NB4 (cell line): ENCODE data around the gene HARBI1.

ENCODE experiments used
- DNase-seq: peaks from one replicate; pipeline ENCODE4 v3.0.0; 2010; ENCODE audit warnings: low read depth
- H3K4me3 ChIP-seq: one replicate; pipeline ENCODE4 v1.5.1; 2011; ENCODE audit warnings: mild to moderate bottlenecking, low read depth, low read length, moderate library complexity
- MYC ChIP-seq: IDR thresholded peaks from 2 replicates; pipeline ENCODE4 v1.6.1; 2011; ENCODE audit warnings: low read depth, low read length
- POLR2A ChIP-seq: IDR thresholded peaks from 2 replicates; pipeline ENCODE4 v1.6.1; 2011; ENCODE audit warnings: mild to moderate bottlenecking; ENCODE audit not compliant: insufficient read length; ENCODE audit errors: extremely low read depth
- TF ChIP-seq, protein P1 (sequence below): IDR thresholded peaks from 2 replicates; pipeline ENCODE4 v1.6.1; 2011; ENCODE audit warnings: low read depth, low read length
- TF ChIP-seq, protein P2 (sequence below): IDR thresholded peaks from one replicate; pipeline ENCODE4 v1.5.1; 2012; ENCODE audit warnings: low read depth, low read length

The HARBI1 gene

GRCh38 chr11:46570790-46571398, 46.1 kb downstream of the HARBI1 start:
- no peak for DNase-seq
- TF ChIP-seq, protein P1, sequence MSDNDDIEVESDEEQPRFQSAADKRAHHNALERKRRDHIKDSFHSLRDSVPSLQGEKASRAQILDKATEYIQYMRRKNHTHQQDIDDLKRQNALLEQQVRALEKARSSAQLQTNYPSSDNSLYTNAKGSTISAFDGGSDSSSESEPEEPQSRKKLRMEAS: no peak
- TF ChIP-seq MYC: no peak
- no peak for TF ChIP-seq POLR2A
- TF ChIP-seq, protein P2, sequence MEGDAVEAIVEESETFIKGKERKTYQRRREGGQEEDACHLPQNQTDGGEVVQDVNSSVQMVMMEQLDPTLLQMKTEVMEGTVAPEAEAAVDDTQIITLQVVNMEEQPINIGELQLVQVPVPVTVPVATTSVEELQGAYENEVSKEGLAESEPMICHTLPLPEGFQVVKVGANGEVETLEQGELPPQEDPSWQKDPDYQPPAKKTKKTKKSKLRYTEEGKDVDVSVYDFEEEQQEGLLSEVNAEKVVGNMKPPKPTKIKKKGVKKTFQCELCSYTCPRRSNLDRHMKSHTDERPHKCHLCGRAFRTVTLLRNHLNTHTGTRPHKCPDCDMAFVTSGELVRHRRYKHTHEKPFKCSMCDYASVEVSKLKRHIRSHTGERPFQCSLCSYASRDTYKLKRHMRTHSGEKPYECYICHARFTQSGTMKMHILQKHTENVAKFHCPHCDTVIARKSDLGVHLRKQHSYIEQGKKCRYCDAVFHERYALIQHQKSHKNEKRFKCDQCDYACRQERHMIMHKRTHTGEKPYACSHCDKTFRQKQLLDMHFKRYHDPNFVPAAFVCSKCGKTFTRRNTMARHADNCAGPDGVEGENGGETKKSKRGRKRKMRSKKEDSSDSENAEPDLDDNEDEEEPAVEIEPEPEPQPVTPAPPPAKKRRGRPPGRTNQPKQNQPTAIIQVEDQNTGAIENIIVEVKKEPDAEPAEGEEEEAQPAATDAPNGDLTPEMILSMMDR: no peak
- H3K4me3 ChIP-seq: no peak overlapping the region

GRCh38 chr11:46565232-46565840, 51.7 kb downstream of the HARBI1 start:
- no peak overlapping the region for H3K4me3 ChIP-seq
- no peak for DNase-seq
- TF ChIP-seq MYC: no peak
- TF ChIP-seq, protein P1: no peak
- TF ChIP-seq, protein P2: no peak

GRCh38 chr11:46564459-46564858, 52.6 kb downstream of the HARBI1 start:
- DNase-seq: no peak
- H3K4me3 ChIP-seq: no peak overlapping the region
- TF ChIP-seq, protein P1: no peak
- TF ChIP-seq, protein P2: no peak
- TF ChIP-seq POLR2A (no peak), MYC (no peak)

DNA sequence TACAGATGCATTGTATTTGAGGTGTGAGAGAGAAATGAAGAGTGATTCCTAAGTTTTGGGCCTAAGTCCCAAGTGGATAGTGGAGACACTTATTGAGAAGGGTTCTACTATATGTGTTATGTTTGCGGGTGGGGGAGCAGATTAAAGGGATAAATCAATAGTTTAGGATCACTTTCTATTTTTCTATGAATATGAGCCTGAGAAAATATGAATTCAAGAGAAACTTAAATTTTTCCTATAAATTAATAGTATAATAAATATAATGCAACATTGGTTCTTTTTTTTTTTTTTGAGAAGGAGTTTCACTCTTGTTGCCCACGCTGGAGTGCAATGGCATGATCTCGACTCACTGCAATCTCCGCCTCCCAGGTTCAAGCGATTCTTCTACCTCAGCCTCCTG, 54.5 kb downstream of the HARBI1 start:
- TF ChIP-seq, protein P2: no peak
- TF ChIP-seq POLR2A (no peak), MYC (no peak)
- TF ChIP-seq, protein P1: no peak
- H3K4me3 ChIP-seq: no peak overlapping the region
- no peak for DNase-seq

DNA sequence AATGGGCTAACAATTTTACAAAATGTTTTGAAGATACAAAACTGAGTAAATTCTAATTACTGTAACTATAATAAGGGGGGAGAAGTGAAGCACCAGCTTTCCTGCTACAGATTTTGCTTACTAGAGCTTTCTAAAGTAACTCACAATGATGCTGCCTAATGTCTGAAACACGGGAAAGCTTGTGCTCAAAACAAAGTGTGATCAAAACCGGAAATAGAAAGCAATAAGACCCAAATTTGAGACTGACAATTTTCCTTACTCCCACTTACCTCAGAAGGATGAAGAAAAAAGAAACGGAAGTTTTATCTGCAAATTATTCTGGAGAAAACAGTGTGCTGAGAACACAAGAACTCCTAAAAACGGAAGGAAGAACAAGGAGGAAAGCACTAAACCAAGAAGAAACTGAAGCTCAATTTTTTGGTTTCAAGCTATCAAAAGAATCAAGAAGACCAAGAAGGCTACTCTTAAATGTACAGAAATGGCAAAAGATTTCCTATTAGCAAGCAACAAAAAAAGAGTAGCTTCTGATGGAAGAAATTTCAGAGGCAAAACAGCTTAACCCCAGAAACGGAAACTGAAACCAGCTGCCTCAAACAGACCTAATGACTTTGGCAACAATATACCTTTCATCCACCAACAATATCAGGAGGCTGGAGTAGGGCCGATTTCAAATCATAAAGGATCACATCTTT, 56.6 kb downstream of the HARBI1 start:
- TF ChIP-seq, protein P1: no peak
- TF ChIP-seq, protein P2: no peak
- TF ChIP-seq POLR2A (no peak), MYC (no peak)
- DNase-seq: peak; percentile 43
- H3K4me3 ChIP-seq: peak overlapping the region; percentile 53
